Measurements from ENCODE around the gene STIM1. TPM values are rescaled to one million over a fixed set of nuclear protein-coding genes. Genes with fewer than 3 reads are reported as not detected.

The STIM1 gene
- total and polyA plus RNA-seq, 10 of the 15 experiments (the other 5 are each of a cell fraction or from before 2014, with no cell fraction given): 8.6 to 57.7 (median 29.3) TPM

GRCh38 chr11:3853545-3853842, 2.0 kb upstream of the STIM1 start:
- H3K36me3 ChIP-seq (ENCODE audit: control insufficient read depth in 2 of 2, insufficient read depth in 2 of 2, low read length in 1 of 2): no peaks in the 10 kb centered on the region
- in situ Hi-C loops (cut with MboI) (loop anchor here (25.0 kb wide), 2 partner anchors 1484 to 1834 kb away; partner anchors contain the start of genes OR51B5, TRIM22 and TRIM5), intact Hi-C loops (cut with micrococcal nuclease; ENCODE audit: unreplicated experiment) (no loop called here)
- H3K79me2 ChIP-seq (ENCODE audit: control insufficient read depth, insufficient read depth, low read length): peaks cover 30% of the 10 kb centered on the region
- RAD21 ChIA-PET (ENCODE audit: unreplicated experiment): interaction anchor here (1.1 to 16.5 kb wide), 17 partner anchors 9 to 334 kb away, joined by 3 to 605 read pairs (median 8); partner anchors contain the start of gene RHOG
- peak overlapping the region; percentile 1; the same call in 1 of the 2 replicates for H2AFZ ChIP-seq (ENCODE audit: control insufficient read depth, low read depth, low read length)
- H3K4me1 ChIP-seq (ENCODE audit: control insufficient read depth, insufficient read depth, low read length): peaks cover 19% of the 10 kb centered on the region
- no peak for TF ChIP-seq POU2F2 (IDR thresholded peaks at IDR 0.05; ENCODE audit: borderline replicate concordance, low read depth, low read length)
- TF ChIP-seq NFIC (IDR thresholded peaks at IDR 0.05; ENCODE audit: low read depth, low read length): no peak
- TF ChIP-seq USF1 (IDR thresholded peaks at IDR 0.05; ENCODE audit: borderline replicate concordance, extremely low read length, insufficient read depth, low read depth, low read length): no peak
- TF ChIP-seq TCF12 (IDR thresholded peaks at IDR 0.05; ENCODE audit: low read depth, low read length): no peak
- TF ChIP-seq ZZZ3 (IDR thresholded peaks at IDR 0.05; ENCODE audit: control insufficient read depth, insufficient read length, low read depth): no peak
- TF ChIP-seq TCF3 (IDR thresholded peaks at IDR 0.05; ENCODE audit: borderline replicate concordance, insufficient read depth, low read depth, low read length): no peak
- TF ChIP-seq TCF7 (IDR thresholded peaks at IDR 0.05; ENCODE audit: borderline replicate concordance): no peak
- no peak for TF ChIP-seq RBBP5 (conservative IDR thresholded peaks at IDR 0.05)
- TF ChIP-seq SMARCA5 (IDR thresholded peaks at IDR 0.05): no peak
- no peak for TF ChIP-seq HSF1 (IDR thresholded peaks at IDR 0.05; ENCODE audit: low read depth, low read length)
- no peak for TF ChIP-seq ASH2L (IDR thresholded peaks at IDR 0.05; ENCODE audit: borderline replicate concordance, low read depth)
- TF ChIP-seq USF2 (IDR thresholded peaks at IDR 0.05; ENCODE audit: borderline replicate concordance, low read depth, low read length): no peak
- 100% methylated on average over 1 of the region's 1 CpG for WGBS (ENCODE audit: insufficient coverage, insufficient replicate concordance, low lambda C conversion rate, missing lambda C conversion rate)
- no peaks in the 10 kb centered on the region for H3K9me3 ChIP-seq (replicated peaks; ENCODE audit: control insufficient read depth, insufficient read depth, low read length)
- POLR2A ChIA-PET: interaction anchor here (0.8 to 13.2 kb wide), 9 partner anchors 11 to 219 kb away, joined by 3 to 405 read pairs (median 11); partner anchors contain the start of gene RHOG
- peak overlapping the region; percentile 95; the same call in 1 of the 2 replicates for H3K9ac ChIP-seq (ENCODE audit: control insufficient read depth, insufficient read depth, low read length)
- CTCF ChIA-PET: interaction anchor here (1.5 to 39.6 kb wide), 18 partner anchors 4 to 216 kb away, joined by 5 to 1047 read pairs (median 15); partner anchors contain the start of genes PGAP2, RHOG and STIM1
- DNase-seq (ENCODE audit: low read depth, low spot score): no peak
- no peak overlapping the region for H3K4me3 ChIP-seq
- BruUV-seq (replicated peaks): no TSS peak
- no peak for ATAC-seq
- SMC1A ChIA-PET (ENCODE audit: uncharacterized antibody, unreplicated experiment): interaction anchor here (0.7 to 21.1 kb wide), 21 partner anchors 8 to 244 kb away, joined by 3 to 805 read pairs (median 17); partner anchors contain the start of genes RHOG and RRM1
- FAIRE-seq: no peak
- no peaks in the 10 kb centered on the region for H3K27me3 ChIP-seq (replicated peaks in 1 of 2; ENCODE audit: control insufficient read depth in 2 of 2, insufficient read depth in 2 of 2, low read length in 1 of 2)
- no peak overlapping the region for H3K4me2 ChIP-seq (ENCODE audit: control insufficient read depth, insufficient read depth)
- H3K27ac ChIP-seq (ENCODE audit: control insufficient read depth, insufficient read depth): peak overlapping the region; percentile 6; the same call in 1 of the 2 replicates
- no peaks in the 10 kb centered on the region for H4K20me1 ChIP-seq (ENCODE audit: control insufficient read depth, insufficient read depth)

All from GM12878 (cell line).